Osteocyte (in vitro differentiated cells): ENCODE measurements around the gene SUPT7L. TPM values are rescaled to one million over a fixed set of nuclear protein-coding genes. Genes with fewer than 3 reads are reported as not detected.

Source experiments
- DNase-seq: peaks from one replicate; pipeline ENCODE4 v3.0.0; 2021; ENCODE audit warnings: mixed read lengths; ENCODE audit not compliant: unreplicated experiment; ENCODE audit errors: extremely low spot score
- H3K27ac Mint-ChIP-seq: one replicate; pipeline ENCODE4 v1.8.0; 2021; ENCODE audit warnings: mild to moderate bottlenecking, mixed read lengths; ENCODE audit not compliant: unreplicated experiment
- H3K27me3 Mint-ChIP-seq: one replicate; pipeline ENCODE4 v1.8.0; 2021; ENCODE audit warnings: mixed read lengths; ENCODE audit not compliant: unreplicated experiment
- H3K36me3 Mint-ChIP-seq: one replicate; pipeline ENCODE4 v1.8.0; 2021; ENCODE audit warnings: mixed read lengths; ENCODE audit not compliant: unreplicated experiment
- H3K4me1 Mint-ChIP-seq: one replicate; pipeline ENCODE4 v1.8.0; 2021; ENCODE audit warnings: mixed read lengths; ENCODE audit not compliant: unreplicated experiment
- H3K4me3 Mint-ChIP-seq: one replicate; pipeline ENCODE4 v1.8.0; 2021; ENCODE audit warnings: mild to moderate bottlenecking, moderate library complexity, mixed read lengths; ENCODE audit not compliant: unreplicated experiment
- H3K9me3 Mint-ChIP-seq: one replicate; pipeline ENCODE4 v1.8.0; 2021; ENCODE audit warnings: mixed read lengths; ENCODE audit not compliant: unreplicated experiment
- total RNA-seq: library from RNA; stranded (reverse); gene quantifications from 2 replicates; pipeline ENCODE4 v1.2.1, GENCODE V29; 2021
- TF ChIP-seq, protein P1 (sequence below): fragments of 200-600 bp; sonication (generic); IDR thresholded peaks from 2 replicates; pipeline ENCODE4 v1.5.0; 2021; ENCODE audit warnings: antibody characterized with exemption, mild to moderate bottlenecking, moderate library complexity

SUPT7L gene
- total RNA-seq, 1 donor from 2014 or later, result 41.2 TPM

DNA sequence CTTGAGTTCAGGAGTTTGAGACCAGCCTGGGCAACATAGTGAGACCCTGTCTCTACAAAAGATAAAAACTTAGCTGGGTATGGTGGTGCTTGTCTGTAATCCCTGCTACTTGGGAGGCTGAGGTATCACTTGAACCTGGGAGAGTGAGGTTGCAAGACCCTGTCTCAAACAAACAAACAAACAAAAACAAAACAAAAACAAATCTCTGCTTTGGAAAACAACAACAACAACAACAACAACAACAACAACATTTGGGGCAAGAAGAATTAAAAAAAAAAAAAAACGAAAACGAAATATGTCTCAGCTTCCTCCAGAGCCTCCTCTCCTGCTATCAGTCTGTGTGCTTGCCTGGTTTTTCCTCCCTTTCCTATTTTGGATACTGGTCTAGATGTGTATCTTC lies 17.2 kb upstream of the SUPT7L start:
- DNase-seq, result no peak
- peak overlapping the region; percentile 82 for H3K27ac Mint-ChIP-seq
- TF ChIP-seq, protein P1, sequence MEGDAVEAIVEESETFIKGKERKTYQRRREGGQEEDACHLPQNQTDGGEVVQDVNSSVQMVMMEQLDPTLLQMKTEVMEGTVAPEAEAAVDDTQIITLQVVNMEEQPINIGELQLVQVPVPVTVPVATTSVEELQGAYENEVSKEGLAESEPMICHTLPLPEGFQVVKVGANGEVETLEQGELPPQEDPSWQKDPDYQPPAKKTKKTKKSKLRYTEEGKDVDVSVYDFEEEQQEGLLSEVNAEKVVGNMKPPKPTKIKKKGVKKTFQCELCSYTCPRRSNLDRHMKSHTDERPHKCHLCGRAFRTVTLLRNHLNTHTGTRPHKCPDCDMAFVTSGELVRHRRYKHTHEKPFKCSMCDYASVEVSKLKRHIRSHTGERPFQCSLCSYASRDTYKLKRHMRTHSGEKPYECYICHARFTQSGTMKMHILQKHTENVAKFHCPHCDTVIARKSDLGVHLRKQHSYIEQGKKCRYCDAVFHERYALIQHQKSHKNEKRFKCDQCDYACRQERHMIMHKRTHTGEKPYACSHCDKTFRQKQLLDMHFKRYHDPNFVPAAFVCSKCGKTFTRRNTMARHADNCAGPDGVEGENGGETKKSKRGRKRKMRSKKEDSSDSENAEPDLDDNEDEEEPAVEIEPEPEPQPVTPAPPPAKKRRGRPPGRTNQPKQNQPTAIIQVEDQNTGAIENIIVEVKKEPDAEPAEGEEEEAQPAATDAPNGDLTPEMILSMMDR, result no peak
- H3K4me3 Mint-ChIP-seq, result no peak overlapping the region
- peaks cover 30% of the 10 kb centered on the region for H3K4me1 Mint-ChIP-seq
- no peaks in the 10 kb centered on the region for H3K9me3 Mint-ChIP-seq
- peaks cover 38% of the 10 kb centered on the region for H3K36me3 Mint-ChIP-seq
- H3K27me3 Mint-ChIP-seq, result no peaks in the 10 kb centered on the region

DNA sequence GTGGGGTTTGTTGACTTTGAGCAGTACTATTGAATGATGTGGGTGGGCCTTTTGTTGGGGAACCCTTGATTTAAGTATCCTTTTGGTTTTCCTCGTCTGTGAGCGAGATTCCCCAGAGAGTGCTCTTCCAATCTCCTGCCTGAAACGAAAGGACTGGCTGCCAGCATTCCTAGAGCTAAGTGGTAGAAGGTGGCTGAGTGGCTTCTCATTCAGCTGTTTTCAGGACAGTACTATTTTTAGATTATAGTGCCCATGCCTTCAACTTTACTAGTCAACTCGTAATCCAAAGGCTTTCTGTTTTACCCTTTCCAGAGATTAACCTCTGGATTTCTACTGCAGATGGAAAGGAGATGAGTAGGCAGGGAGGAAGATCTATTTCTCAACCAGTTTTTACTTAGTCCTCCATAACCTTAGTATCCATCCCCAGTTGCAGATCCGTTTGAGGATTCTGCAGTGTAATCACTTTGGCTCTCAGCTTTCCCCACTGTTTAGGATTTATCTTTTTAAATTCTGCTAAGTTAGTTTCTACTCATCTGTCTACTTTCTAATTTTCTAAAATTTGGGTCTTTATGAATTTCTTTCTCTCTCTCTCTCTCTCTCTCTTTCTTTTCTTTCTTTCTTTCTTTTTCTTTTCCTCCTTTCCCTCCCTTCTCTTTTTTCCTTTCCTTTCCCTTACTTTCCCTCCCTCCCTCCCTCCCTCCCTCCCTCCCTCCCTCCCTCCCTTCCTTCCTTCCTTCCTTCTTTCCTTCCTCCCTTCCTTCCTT lies 9.5 kb upstream of the SUPT7L start:
- TF ChIP-seq, protein P1, result no peak
- Mint-ChIP-seq H3K4me3 (no peak overlapping the region), H3K27ac (no peak overlapping the region), H3K9me3 (no peaks in the 10 kb centered on the region), H3K27me3 (no peaks in the 10 kb centered on the region), H3K36me3 (peaks cover 42% of the 10 kb centered on the region), H3K4me1 (no peaks in the 10 kb centered on the region)
- DNase-seq, result no peak

DNA sequence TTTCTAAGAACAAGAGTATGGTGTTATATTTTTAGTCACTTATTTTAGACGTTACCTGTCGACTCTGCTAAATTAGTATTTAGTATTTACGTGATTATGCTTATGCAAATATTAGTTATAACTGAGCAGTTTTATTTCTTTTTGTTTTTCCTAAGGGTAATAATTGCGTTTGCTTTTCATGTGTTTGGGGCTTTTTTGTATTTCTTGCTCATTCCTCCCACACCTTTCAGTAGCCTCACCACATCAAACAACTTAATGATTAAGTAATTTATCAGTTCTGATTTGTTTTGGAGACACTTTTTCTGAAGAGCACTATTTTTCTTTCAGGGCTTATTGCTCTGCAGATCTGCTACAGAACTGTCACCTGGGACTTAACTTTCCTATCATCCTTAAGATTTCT lies 7.8 kb upstream of the SUPT7L start:
- TF ChIP-seq, protein P1, result no peak
- H3K4me1 Mint-ChIP-seq, result no peaks in the 10 kb centered on the region
- peaks cover 46% of the 10 kb centered on the region for H3K36me3 Mint-ChIP-seq
- no peak overlapping the region for H3K4me3 Mint-ChIP-seq
- no peaks in the 10 kb centered on the region for H3K27me3 Mint-ChIP-seq
- no peaks in the 10 kb centered on the region for H3K9me3 Mint-ChIP-seq
- DNase-seq, result no peak
- no peak overlapping the region for H3K27ac Mint-ChIP-seq

DNA sequence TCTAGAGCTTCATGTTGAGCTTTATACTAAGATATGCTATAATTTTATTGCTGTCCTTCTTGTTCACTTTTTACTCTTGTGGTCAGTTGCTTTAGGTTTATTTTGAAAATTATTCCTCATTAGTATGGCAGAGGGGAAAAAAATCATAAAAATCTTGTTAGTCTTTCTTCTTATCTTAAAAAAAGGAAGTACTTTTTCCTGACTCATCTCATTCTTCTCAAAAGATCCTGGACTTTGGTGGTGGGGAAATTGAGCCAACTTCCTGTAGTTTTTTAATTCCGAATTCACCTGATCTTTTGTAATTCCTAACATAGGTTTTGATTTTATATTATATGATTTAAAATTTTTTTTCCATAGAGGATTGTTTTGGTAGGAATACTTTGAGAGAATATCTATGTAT lies 4.0 kb upstream of the SUPT7L start:
- Mint-ChIP-seq H3K27ac (no peak overlapping the region), H3K4me3 (no peak overlapping the region), H3K36me3 (peaks cover 32% of the 10 kb centered on the region), H3K4me1 (peaks cover 19% of the 10 kb centered on the region), H3K27me3 (no peaks in the 10 kb centered on the region), H3K9me3 (no peaks in the 10 kb centered on the region)
- TF ChIP-seq, protein P1, result no peak
- no peak for DNase-seq

DNA sequence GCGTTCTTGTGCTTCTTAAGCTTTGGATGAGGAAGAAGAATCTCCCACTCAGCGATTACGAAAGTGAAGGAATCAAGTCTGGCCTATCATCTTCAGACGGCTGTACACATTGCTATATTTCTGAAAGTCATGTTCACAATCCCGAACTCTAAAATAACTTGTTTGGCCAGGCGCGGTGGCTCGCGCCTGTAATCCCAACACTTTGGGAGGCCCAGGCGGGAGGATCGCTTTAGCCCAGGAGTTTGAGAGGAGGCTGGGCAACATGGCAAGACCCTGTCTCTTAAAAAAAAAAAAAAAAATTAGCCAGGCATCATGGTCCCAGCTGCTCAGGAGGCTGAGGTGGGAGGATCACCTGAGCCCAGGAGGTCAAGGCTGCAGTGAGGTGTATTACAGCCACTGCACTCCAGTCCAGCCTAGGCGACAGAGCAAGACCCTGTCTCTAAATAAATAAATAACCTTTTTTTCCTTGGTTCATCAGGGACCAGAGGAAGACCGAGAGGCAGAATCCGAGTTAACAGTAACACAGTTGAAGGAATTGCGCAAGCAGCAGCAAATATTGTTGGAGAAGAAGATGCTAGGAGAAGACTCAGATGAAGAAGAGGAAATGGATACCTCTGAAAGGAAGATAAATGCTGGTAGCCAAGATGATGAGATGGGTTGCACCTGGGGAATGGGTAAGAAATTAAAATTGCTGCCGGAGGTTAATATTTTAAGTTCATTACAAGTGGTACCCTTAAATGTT lies 1.4 kb upstream of the SUPT7L start:
- peaks cover 29% of the 10 kb centered on the region for H3K4me1 Mint-ChIP-seq
- H3K4me3 Mint-ChIP-seq, result peak overlapping the region; percentile 97
- peak overlapping the region; percentile 99 for H3K27ac Mint-ChIP-seq
- TF ChIP-seq, protein P1, result no peak
- no peaks in the 10 kb centered on the region for H3K9me3 Mint-ChIP-seq
- H3K36me3 Mint-ChIP-seq, result peaks cover 36% of the 10 kb centered on the region
- no peak for DNase-seq
- no peaks in the 10 kb centered on the region for H3K27me3 Mint-ChIP-seq
